IMR-90 (cell line): ENCODE results near the gene URB1. TPM values are rescaled to one million over a fixed set of nuclear protein-coding genes. Genes with fewer than 3 reads are reported as not detected.

Source experiments
- ATAC-seq: fragments of 200-7000 bp; cut with Tn5 transposase; 2 replicates; pipeline ENCODE4 v1.9.1; 2020; ENCODE audit warnings: low read depth, mild to moderate bottlenecking, moderate library complexity
- BruUV-seq: library from RNA; stranded (reverse); fragments of 400-500 nt; replicated peaks from 2 replicates; lab custom pipeline; 2021; lab: Mats Ljungman, UMichigan
- CTCF ChIA-PET: fragments of 300-600 bp; formaldehyde crosslinking; extraction: SDS; loops from one replicate; lab custom pipeline; 2021; ENCODE audit warnings: antibody characterized with exemption; lab: Yijun Ruan, JAX
- POLR2A ChIA-PET: fragments of 300-600 bp; sonication (Branson Sonifier 250); formaldehyde crosslinking; loops from one replicate; lab custom pipeline; 2022; ENCODE audit warnings: antibody characterized with exemption; ENCODE audit not compliant: unreplicated experiment; lab: Charles Lee
- DNase-seq: peaks from one replicate; pipeline ENCODE4 v3.0.0; 2013
- H2AFZ ChIP-seq: replicated peaks from 2 replicates; pipeline ENCODE3; 2013; ENCODE audit warnings: low read length, mild to moderate bottlenecking; ENCODE audit not compliant: poor library complexity
- H2AK5ac ChIP-seq: 2 replicates; pipeline ENCODE4 v1.6.1; 2013; ENCODE audit warnings: low read depth, low read length, inconsistent platforms
- H2AK9ac ChIP-seq: replicated peaks from 2 replicates; pipeline ENCODE3; 2013; ENCODE audit warnings: mild to moderate bottlenecking, low read depth, low read length, moderate library complexity; ENCODE audit not compliant: poor library complexity
- H2BK120ac ChIP-seq: 2 replicates; pipeline ENCODE4 v1.6.1; 2013; ENCODE audit warnings: low read depth, low read length, inconsistent platforms
- H2BK15ac ChIP-seq: 3 replicates; pipeline ENCODE4 v1.6.1; 2013; ENCODE audit warnings: low read depth, low read length, inconsistent platforms
- H2BK20ac ChIP-seq: 2 replicates; pipeline ENCODE4 v1.6.1; 2013; ENCODE audit warnings: low read depth, mild to moderate bottlenecking, inconsistent platforms, low read length, moderate library complexity
- H2BK5ac ChIP-seq: 2 replicates; pipeline ENCODE4 v1.6.1; 2013; ENCODE audit warnings: mild to moderate bottlenecking, low read depth, low read length, inconsistent platforms; ENCODE audit not compliant: poor library complexity, severe bottlenecking
- H3K14ac ChIP-seq: replicated peaks from 2 replicates; pipeline ENCODE4 v1.6.1; 2013; ENCODE audit warnings: low read depth, low read length, inconsistent platforms
- H3K18ac ChIP-seq: 2 replicates; pipeline ENCODE4 v1.6.1; 2013; ENCODE audit warnings: low read depth, low read length, control low read depth
- H3K23ac ChIP-seq: 2 replicates; pipeline ENCODE4 v1.6.1; 2013; ENCODE audit warnings: low read depth, low read length, inconsistent platforms
- H3K27ac ChIP-seq: 2 replicates; pipeline ENCODE4 v1.5.1; 2013; ENCODE audit warnings: mild to moderate bottlenecking, control low read depth, low read length; ENCODE audit not compliant: insufficient read depth
- H3K27me3 ChIP-seq: 2 replicates; pipeline ENCODE4 v1.6.1; 2013; ENCODE audit warnings: low read length; ENCODE audit not compliant: control insufficient read depth, insufficient read depth
- H3K36me3 ChIP-seq: 2 replicates; pipeline ENCODE4 v1.6.1; 2013; ENCODE audit warnings: low read length, mixed read lengths; ENCODE audit not compliant: control insufficient read depth, insufficient read depth
- H3K4ac ChIP-seq: 2 replicates; pipeline ENCODE4 v1.6.1; 2013; ENCODE audit warnings: low read depth, low read length, inconsistent platforms
- H3K4me1 ChIP-seq: 2 replicates; pipeline ENCODE4 v1.6.1; 2013; ENCODE audit warnings: low read length, mixed read lengths; ENCODE audit not compliant: control insufficient read depth, insufficient read depth
- H3K4me2 ChIP-seq: 2 replicates; pipeline ENCODE4 v1.6.1; 2013; ENCODE audit warnings: low read depth, mild to moderate bottlenecking, control low read depth, low read length, moderate library complexity
- H3K4me3 ChIP-seq: 2 replicates; pipeline ENCODE4 v1.5.1; 2013; ENCODE audit warnings: low read depth, mild to moderate bottlenecking, control low read depth, low read length, moderate library complexity; ENCODE audit not compliant: insufficient read depth
- H3K56ac ChIP-seq: 2 replicates; pipeline ENCODE4 v1.6.1; 2013; ENCODE audit warnings: low read length, inconsistent platforms; ENCODE audit not compliant: insufficient read depth; ENCODE audit errors: extremely low read depth
- H3K79me1 ChIP-seq, 2 experiments: 2 replicates each; pipeline ENCODE4 v1.6.1; 2013; ENCODE audit warnings: low read length in 2 of 2, inconsistent platforms in 1 of 2, low read depth in 1 of 2
- H3K9ac ChIP-seq: 2 replicates; pipeline ENCODE4 v1.6.1; 2013; ENCODE audit warnings: low read depth, low read length, control low read depth
- H3K9me1 ChIP-seq: 2 replicates; pipeline ENCODE4 v1.6.1; 2013; ENCODE audit warnings: low read length, inconsistent platforms; ENCODE audit not compliant: insufficient read depth
- H3K9me3 ChIP-seq: 2 replicates; pipeline ENCODE4 v1.6.1; 2013; ENCODE audit warnings: low read length; ENCODE audit not compliant: control insufficient read depth, insufficient read depth
- H4K20me1 ChIP-seq: 2 replicates; pipeline ENCODE4 v1.6.1; 2013; ENCODE audit warnings: low read length, inconsistent platforms; ENCODE audit not compliant: insufficient read depth
- H4K5ac ChIP-seq: 2 replicates; pipeline ENCODE4 v1.6.1; 2013; ENCODE audit warnings: mild to moderate bottlenecking, low read depth, low read length, control low read depth
- H4K8ac ChIP-seq, 2 experiments: 2 replicates each; pipeline ENCODE4 v1.6.1; 2013; ENCODE audit warnings: low read depth in 2 of 2, low read length in 2 of 2, control low read depth in 1 of 2, inconsistent platforms in 1 of 2
- H4K91ac ChIP-seq: 2 replicates; pipeline ENCODE4 v1.6.1; 2013; ENCODE audit warnings: low read depth, low read length, inconsistent platforms; ENCODE audit not compliant: insufficient read depth
- BHLHE40 ChIP-seq: fragments of 150-350 bp; IDR thresholded peaks from 2 replicates; pipeline ENCODE4 v1.6.1; 2016; ENCODE audit warnings: mild to moderate bottlenecking, low read depth, low read length
- CEBPB ChIP-seq: IDR thresholded peaks from 2 replicates; pipeline ENCODE4 v1.6.1; 2012; ENCODE audit warnings: low read depth, low read length, improper control_type of control experiment
- CHD1 ChIP-seq: IDR thresholded peaks from 2 replicates; pipeline ENCODE4 v1.6.1; 2012; ENCODE audit warnings: low read depth, low read length, improper control_type of control experiment
- FOS ChIP-seq: fragments of 150-350 bp; IDR thresholded peaks from 2 replicates; pipeline ENCODE4 v1.6.1; 2016; ENCODE audit warnings: low read depth, low read length
- MAFK ChIP-seq: IDR thresholded peaks from 2 replicates; pipeline ENCODE4 v1.6.1; 2012; ENCODE audit warnings: low read depth, low read length, improper control_type of control experiment
- RCOR1 ChIP-seq: IDR thresholded peaks from 2 replicates; pipeline ENCODE4 v1.6.1; 2012; ENCODE audit warnings: mild to moderate bottlenecking, low read length, improper control_type of control experiment; ENCODE audit not compliant: insufficient replicate concordance
- WGBS, 2 experiments: methylation state at CpG; one replicate each; pipeline versions ENCODE4 v1.1.5 to v1.1.7; 2013; ENCODE audit warnings: missing lambda C conversion rate in 2 of 2; ENCODE audit not compliant: insufficient read length in 1 of 2; ENCODE audit errors: extremely low coverage in 2 of 2; 5-methylcytosine and 5-hydroxymethylcytosine counted together
- dilution Hi-C: fragments of 300-500 bp; cut with HindIII; formaldehyde crosslinking; loops from one replicate; pipeline ENCODE4 v1.14.3; 2018; ENCODE audit warnings: low sequenced_read_pairs; ENCODE audit not compliant: unreplicated experiment
- in situ Hi-C: fragments of 300-500 bp; cut with MboI; formaldehyde crosslinking; loops from 3 replicates; pipeline ENCODE4 v1.14.3; 2019; ENCODE audit warnings: low sequenced_read_pairs, inconsistent platforms, mixed read lengths
- intact Hi-C: fragments of 100-400 bp; cut with micrococcal nuclease; formaldehyde crosslinking; loops from 2 replicates; pipeline ENCODE4 v1.10.0; 2022
- polyA plus RNA-seq, 3 experiments: library from polyadenylated mRNA; depleted of rRNA; stranded (reverse); fragments of >200 nt; gene quantifications; 2 replicates each; pipeline ENCODE4 v1.2.3, GENCODE V29; 2012; ENCODE audit warnings: low replicate concordance in 1 of 3
- total RNA-seq: library from RNA; depleted of rRNA; stranded (reverse); fragments of >200 nt; gene quantifications from 2 replicates; pipeline ENCODE4 v1.2.3, GENCODE V29; 2012
- TF ChIP-seq, protein P1 (sequence below): fragments of 150-350 bp; IDR thresholded peaks from 2 replicates; pipeline ENCODE4 v1.6.1; 2017; ENCODE audit warnings: mild to moderate bottlenecking, antibody characterized with exemption, low read length, low read depth
- TF ChIP-seq, protein P2 (sequence below): conservative IDR thresholded peaks from 2 replicates; pipeline ENCODE4 v1.5.1; 2012; ENCODE audit warnings: mild to moderate bottlenecking, low read depth, low read length, improper control_type of control experiment

The URB1 gene
- total and polyA plus RNA-seq, 2 of the 4 experiments (the other 2 are of a cell fraction): 9.2 to 12.7 TPM

DNA sequence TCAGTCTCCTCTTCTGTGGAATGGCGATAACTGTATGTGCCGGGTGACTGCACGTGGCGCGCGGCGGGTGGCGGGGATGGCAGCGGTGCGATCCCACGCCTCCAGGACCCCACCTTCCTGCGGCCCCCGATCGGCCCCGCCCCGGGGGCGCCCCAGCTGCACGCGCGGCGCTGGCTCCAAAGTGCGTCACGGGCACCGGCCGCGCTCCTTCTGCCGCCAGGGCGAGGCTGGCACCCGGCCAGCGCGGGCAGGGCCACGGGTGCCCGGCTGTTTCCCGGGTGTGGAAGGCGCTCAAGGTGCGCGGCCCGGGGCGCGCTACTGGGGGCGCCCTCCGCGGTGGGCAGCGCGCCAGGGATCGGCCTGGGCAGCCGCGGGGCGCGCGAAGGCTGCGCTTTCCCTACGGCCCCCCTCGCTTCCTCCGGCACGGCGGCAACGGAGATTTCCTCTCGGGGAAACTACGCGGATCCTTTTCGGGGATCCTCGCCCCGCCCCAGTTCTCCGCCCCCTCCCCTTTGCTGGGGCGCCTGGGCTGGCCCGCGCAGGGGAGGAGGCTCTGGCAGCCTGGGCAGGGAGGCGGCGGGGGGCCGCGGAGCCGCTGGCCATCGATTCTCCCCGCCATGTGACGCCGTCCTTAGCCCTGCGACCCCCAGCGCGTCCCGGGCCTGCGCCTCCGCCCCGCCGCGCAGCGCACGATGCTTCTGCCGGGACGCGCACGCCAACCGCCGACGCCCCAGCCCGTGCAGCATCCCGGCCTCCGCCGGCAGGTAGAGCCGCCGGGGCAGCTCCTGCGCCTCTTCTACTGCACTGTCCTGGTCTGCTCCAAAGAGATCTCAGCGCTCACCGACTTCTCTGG, 19.6 kb upstream of the URB1 start, which contains the start of gene EVA1C:
TSS of gene EVA1C (plus strand) at position 545 of the 853 bp plus-strand sequence. CDS start at position 693, 148 bp downstream.
- Histone ChIP-seq H3K23ac (0 out of 2 replicates have a peak within 1 kb of the TSS, but pooled peaks have one; percentile 11), H4K91ac (0 out of 2 replicates have a peak within 1 kb of the TSS, but pooled peaks have one; percentile 32), H3K18ac (peak within 1 kb of the TSS; percentile 42), H3K4me2 (peak within 1 kb of the TSS; percentile 100), H2BK20ac (no peak within 1 kb of the TSS), H3K9ac (peak within 1 kb of the TSS; percentile 81), H3K9me1 (no peaks in the 10 kb centered on the region; the same call in 1 of the 2 replicates), H2AK5ac (0 out of 2 replicates have a peak within 1 kb of the TSS, but pooled peaks have one; percentile 33), H3K27me3 (peaks cover 6% of the 10 kb centered on the region; the same call in 1 of the 2 replicates), H2AK9ac (peak within 1 kb of the TSS; percentile 92), H2BK5ac (no peak within 1 kb of the TSS), H3K4me3 (peak within 1 kb of the TSS; percentile 64), H3K36me3 (no peaks in the 10 kb centered on the region), H3K4ac (peak within 1 kb of the TSS; percentile 11; the same call in 1 of the 2 replicates), H3K4me1 (peaks cover 10% of the 10 kb centered on the region), H3K56ac (0 out of 2 replicates have a peak within 1 kb of the TSS, but pooled peaks have one; percentile 32), H4K8ac (peak within 1 kb of the TSS; percentile 63 to 94), H3K27ac (peak within 1 kb of the TSS; percentile 66), H3K79me1 (no peaks in the 10 kb centered on the region), H2AFZ (peak within 1 kb of the TSS; percentile 91), H4K5ac (peak within 1 kb of the TSS; percentile 85), H4K20me1 (no peaks in the 10 kb centered on the region), H2BK15ac (no peak within 1 kb of the TSS), H3K14ac (0 out of 2 replicates have a peak within 1 kb of the TSS, but pooled peaks have one; percentile 16), H3K9me3 (no peaks in the 10 kb centered on the region), H2BK120ac (no peak within 1 kb of the TSS)
- TF ChIP-seq BHLHE40: peak; percentile 85
- peak; percentile 47 for TF ChIP-seq RCOR1
- no peak for TF ChIP-seq MAFK
- no peak for TF ChIP-seq FOS
- TF ChIP-seq, protein P1, sequence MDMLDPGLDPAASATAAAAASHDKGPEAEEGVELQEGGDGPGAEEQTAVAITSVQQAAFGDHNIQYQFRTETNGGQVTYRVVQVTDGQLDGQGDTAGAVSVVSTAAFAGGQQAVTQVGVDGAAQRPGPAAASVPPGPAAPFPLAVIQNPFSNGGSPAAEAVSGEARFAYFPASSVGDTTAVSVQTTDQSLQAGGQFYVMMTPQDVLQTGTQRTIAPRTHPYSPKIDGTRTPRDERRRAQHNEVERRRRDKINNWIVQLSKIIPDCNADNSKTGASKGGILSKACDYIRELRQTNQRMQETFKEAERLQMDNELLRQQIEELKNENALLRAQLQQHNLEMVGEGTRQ: no peak
- no peak for TF ChIP-seq CEBPB
- TF ChIP-seq, protein P2, sequence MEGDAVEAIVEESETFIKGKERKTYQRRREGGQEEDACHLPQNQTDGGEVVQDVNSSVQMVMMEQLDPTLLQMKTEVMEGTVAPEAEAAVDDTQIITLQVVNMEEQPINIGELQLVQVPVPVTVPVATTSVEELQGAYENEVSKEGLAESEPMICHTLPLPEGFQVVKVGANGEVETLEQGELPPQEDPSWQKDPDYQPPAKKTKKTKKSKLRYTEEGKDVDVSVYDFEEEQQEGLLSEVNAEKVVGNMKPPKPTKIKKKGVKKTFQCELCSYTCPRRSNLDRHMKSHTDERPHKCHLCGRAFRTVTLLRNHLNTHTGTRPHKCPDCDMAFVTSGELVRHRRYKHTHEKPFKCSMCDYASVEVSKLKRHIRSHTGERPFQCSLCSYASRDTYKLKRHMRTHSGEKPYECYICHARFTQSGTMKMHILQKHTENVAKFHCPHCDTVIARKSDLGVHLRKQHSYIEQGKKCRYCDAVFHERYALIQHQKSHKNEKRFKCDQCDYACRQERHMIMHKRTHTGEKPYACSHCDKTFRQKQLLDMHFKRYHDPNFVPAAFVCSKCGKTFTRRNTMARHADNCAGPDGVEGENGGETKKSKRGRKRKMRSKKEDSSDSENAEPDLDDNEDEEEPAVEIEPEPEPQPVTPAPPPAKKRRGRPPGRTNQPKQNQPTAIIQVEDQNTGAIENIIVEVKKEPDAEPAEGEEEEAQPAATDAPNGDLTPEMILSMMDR: 0 out of 2 replicates have a peak, but pooled peaks have one; percentile 9
- no peak for TF ChIP-seq CHD1
- DNase-seq (peak; percentile 30), ATAC-seq (peak; percentile 53)
- in situ Hi-C loops: no loop called here
- intact Hi-C loops: loop anchor here (5.0 to 10.0 kb wide), 2 partner anchors 82 to 110 kb away; no protein-coding TSS in a partner anchor
- CTCF ChIA-PET: interaction anchor here (0.6 kb wide), 1 partner anchor 9 kb away, joined by 4 read pairs; no protein-coding TSS in a partner anchor
- no TSS peak for BruUV-seq
- WGBS, 2 experiments: 1% methylated on average over 55 of the region's 104 CpGs; no CpG with 5 or more reads in 1 of the 2 experiments
- dilution Hi-C loops: no loop called here
- POLR2A ChIA-PET: no interaction called here
